Erythroblast (primary cell): Measurements from ENCODE around the gene TFPI2.

Experiments
- GATA1 ChIP-seq: IDR thresholded peaks from 2 replicates; pipeline ENCODE4 v1.6.1; 2011; ENCODE audit warnings: low read depth, mild to moderate bottlenecking, control low read depth, low read length, moderate library complexity
- POLR2A ChIP-seq: IDR thresholded peaks from 2 replicates; pipeline ENCODE4 v1.6.1; 2011; ENCODE audit warnings: mild to moderate bottlenecking, low read length

GRCh38 chr7:93921186-93921585, 30.6 kb upstream of the TFPI2 start:
- no peak for TF ChIP-seq POLR2A
- TF ChIP-seq GATA1 = no peak
